ENCODE measurements around the gene R3HCC1L.

Gene R3HCC1L

GRCh38 chr10:98262571-98262970, 128.1 kb downstream of the R3HCC1L start:
- DNase-seq, result no peak

- no peak for DNase-seq
These were observed 128.6 kb downstream of the R3HCC1L start for GRCh38 chr10:98263088-98263487.

GRCh38 chr10:98264378-98265065, 130.1 kb downstream of the R3HCC1L start:
- DNase-seq, result no peak

GRCh38 chr10:98265403-98266378, 131.2 kb downstream of the R3HCC1L start:
- DNase-seq, result no peak

GRCh38 chr10:98266647-98267046, 132.2 kb downstream of the R3HCC1L start:
- DNase-seq, result no peak

GRCh38 chr10:98267069-98267893, 132.8 kb downstream of the R3HCC1L start:
- DNase-seq, result no peak

- DNase-seq, result no peak
These were observed 133.6 kb downstream of the R3HCC1L start, which contains the start of gene LOXL4 for GRCh38 chr10:98267894-98268693. LOXL4 (minus strand) TSS chr10:98268194; CDS start chr10:98263019, 5,175 bp downstream.

GRCh38 chr10:98268694-98269431, 134.4 kb downstream of the R3HCC1L start:
- no peak for DNase-seq

GRCh38 chr10:98269435-98269912, 135.0 kb downstream of the R3HCC1L start:
- DNase-seq, result no peak

GRCh38 chr10:98270073-98270740, 135.8 kb downstream of the R3HCC1L start:
- DNase-seq, result no peak

GRCh38 chr10:98270786-98271185, 136.3 kb downstream of the R3HCC1L start:
- no peak for DNase-seq

- DNase-seq, result no peak
These were observed 137.8 kb downstream of the R3HCC1L start for GRCh38 chr10:98272245-98272644.

- no peak for DNase-seq
These were observed 138.2 kb downstream of the R3HCC1L start for GRCh38 chr10:98272656-98273055.

- DNase-seq, result no peak
These were observed 138.8 kb downstream of the R3HCC1L start for GRCh38 chr10:98273057-98273850.

GRCh38 chr10:98274562-98274961, 140.1 kb downstream of the R3HCC1L start:
- no peak for DNase-seq

- DNase-seq, result no peak
These were observed 141.9 kb downstream of the R3HCC1L start for GRCh38 chr10:98276311-98276710.

- no peak for DNase-seq
These were observed 151.0 kb downstream of the R3HCC1L start for GRCh38 chr10:98285416-98285815.

GRCh38 chr10:98286419-98286818, 152.0 kb downstream of the R3HCC1L start:
- no peak for DNase-seq

- DNase-seq, result no peak
These were observed 152.9 kb downstream of the R3HCC1L start for GRCh38 chr10:98287321-98287720.

GRCh38 chr10:98289802-98290209, 155.3 kb downstream of the R3HCC1L start:
- DNase-seq, result no peak

All from activated effector memory CD4-positive, alpha-beta T cell treated with Interleukin-2 at 50 U/mL for 16 hours (primary cell).